C4-2B (cell line): ENCODE measurements around the gene VPS26A.
"Not testable (repeated sequence)": the region's sequence is repeated elsewhere in the genome, so short reads cannot be mapped to it uniquely, and the experiment has no call there.

Source experiments
- H3K27ac ChIP-seq: fragments of 450-650 bp; 2 replicates; pipeline ENCODE4 v1.5.1; 2017
- ZFX ChIP-seq: fragments of 450-650 bp; IDR thresholded peaks from 2 replicates; pipeline ENCODE4 v1.6.1; 2017
- TF ChIP-seq, protein P1 (sequence below): fragments of 450-650 bp; conservative IDR thresholded peaks from 2 replicates; pipeline ENCODE4 v1.5.1; 2017; ENCODE audit warnings: mild to moderate bottlenecking

The VPS26A gene

DNA sequence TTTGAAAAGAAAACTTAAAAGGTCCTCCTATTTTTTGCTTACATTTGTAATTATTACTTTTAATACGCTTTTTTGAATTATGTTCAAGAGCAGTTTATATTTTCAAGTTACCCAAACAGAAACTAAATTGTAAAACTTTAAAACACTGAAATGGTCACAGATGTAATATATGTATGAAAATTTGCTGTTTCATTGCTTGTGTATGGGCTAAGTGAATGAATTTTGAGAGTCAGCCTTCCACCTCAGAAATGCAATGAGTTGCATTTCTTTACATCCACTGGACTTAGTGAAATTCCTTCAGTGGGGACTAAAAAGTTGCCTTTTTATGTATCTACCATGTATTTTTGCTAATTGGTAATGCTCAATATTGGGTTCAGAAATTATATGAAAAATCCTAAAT is 1.6 kb downstream of the VPS26A start:
- TF ChIP-seq, protein P1, sequence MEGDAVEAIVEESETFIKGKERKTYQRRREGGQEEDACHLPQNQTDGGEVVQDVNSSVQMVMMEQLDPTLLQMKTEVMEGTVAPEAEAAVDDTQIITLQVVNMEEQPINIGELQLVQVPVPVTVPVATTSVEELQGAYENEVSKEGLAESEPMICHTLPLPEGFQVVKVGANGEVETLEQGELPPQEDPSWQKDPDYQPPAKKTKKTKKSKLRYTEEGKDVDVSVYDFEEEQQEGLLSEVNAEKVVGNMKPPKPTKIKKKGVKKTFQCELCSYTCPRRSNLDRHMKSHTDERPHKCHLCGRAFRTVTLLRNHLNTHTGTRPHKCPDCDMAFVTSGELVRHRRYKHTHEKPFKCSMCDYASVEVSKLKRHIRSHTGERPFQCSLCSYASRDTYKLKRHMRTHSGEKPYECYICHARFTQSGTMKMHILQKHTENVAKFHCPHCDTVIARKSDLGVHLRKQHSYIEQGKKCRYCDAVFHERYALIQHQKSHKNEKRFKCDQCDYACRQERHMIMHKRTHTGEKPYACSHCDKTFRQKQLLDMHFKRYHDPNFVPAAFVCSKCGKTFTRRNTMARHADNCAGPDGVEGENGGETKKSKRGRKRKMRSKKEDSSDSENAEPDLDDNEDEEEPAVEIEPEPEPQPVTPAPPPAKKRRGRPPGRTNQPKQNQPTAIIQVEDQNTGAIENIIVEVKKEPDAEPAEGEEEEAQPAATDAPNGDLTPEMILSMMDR: no peak; the same call in none of the 2 replicates
- TF ChIP-seq ZFX: no peak
- no peak overlapping the region for H3K27ac ChIP-seq

- H3K27ac ChIP-seq: no peak overlapping the region
- TF ChIP-seq, protein P1: no peak
- TF ChIP-seq ZFX: no peak
These were observed 6.3 kb downstream of the VPS26A start for GRCh38 chr10:69130251-69130650.

DNA sequence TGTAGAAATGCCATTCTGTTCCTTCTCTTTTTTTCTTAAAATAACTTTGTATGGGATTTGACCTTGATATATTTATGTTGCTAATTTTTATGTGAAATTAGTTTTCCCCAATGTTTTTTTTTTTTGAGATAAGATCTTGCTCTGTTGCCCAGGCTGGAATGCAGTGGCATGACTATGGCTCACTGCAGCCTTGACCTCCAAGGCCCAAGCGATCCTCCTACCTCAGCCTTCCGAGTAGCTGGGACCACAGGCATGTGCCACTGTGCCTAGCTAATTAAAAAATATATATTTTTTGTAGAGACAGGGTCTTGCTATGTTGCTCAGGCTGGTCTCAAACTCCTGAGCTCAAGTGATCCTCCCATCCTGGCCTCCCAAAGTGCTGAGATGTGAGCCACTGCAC is 16.0 kb downstream of the VPS26A start:
- no peak overlapping the region for H3K27ac ChIP-seq
- TF ChIP-seq, protein P1: no peak
- no peak for TF ChIP-seq ZFX

GRCh38 chr10:69141304-69141703 is 17.3 kb downstream of the VPS26A start:
- TF ChIP-seq ZFX: no peak
- TF ChIP-seq, protein P1: no peak
- H3K27ac ChIP-seq: no peak overlapping the region

GRCh38 chr10:69142074-69142473 is 18.1 kb downstream of the VPS26A start:
- not testable (repeated sequence) for H3K27ac ChIP-seq

DNA sequence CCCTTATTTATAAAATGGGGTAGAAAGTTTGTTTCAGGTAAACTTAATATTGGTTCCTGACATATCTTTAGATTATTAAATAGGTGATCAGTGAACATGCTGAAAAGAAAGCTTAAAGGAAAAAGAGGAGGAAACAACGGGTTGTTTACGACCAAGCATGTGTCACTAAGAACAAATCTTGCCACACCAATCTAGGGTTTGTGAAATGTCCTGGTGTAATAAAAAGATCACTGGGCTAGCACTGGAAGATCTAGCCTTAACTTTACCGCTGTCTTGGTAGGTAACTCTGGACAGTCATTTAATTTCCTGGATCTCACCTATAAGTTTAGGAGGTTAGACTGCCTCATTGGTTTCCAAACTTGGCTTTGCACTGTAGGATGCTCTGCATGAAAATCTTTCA is 19.0 kb downstream of the VPS26A start:
- TF ChIP-seq ZFX: no peak
- TF ChIP-seq, protein P1: no peak
- H3K27ac ChIP-seq: no peak overlapping the region

GRCh38 chr10:69145329-69145728 is 21.4 kb downstream of the VPS26A start:
- TF ChIP-seq, protein P1: no peak
- TF ChIP-seq ZFX: no peak
- no peak overlapping the region for H3K27ac ChIP-seq

DNA sequence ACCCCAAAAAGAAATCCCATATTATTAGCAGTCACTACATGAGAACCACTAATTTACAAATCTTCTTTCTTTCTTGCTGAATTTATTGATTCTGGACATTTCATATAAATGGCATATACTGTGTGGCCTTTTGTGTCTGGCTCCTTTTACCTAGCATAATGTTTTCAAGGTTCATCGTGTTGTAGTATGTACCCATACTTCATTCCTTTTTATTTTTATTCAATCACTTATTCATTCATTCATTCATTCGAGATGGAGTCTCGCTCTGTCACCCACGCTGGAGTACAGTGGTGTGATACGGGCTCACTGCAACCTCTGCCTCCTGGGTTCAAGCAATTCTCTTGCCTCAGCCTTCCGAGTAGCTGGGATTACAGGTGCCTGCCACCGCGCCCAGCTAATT is 21.9 kb downstream of the VPS26A start:
- no peak overlapping the region for H3K27ac ChIP-seq
- no peak for TF ChIP-seq ZFX
- TF ChIP-seq, protein P1: no peak
